HUES48 (cell line): ENCODE data around the gene E2F3.

Source experiments
- H3K27ac ChIP-seq: one replicate; pipeline ENCODE4 v1.7.0; 2013; ENCODE audit warnings: low read depth, low read length, inconsistent platforms
- H3K27me3 ChIP-seq: 2 replicates; pipeline ENCODE4 v1.6.1; 2013; ENCODE audit warnings: mild to moderate bottlenecking, low read length; ENCODE audit not compliant: control insufficient read depth, insufficient read depth
- H3K36me3 ChIP-seq: 2 replicates; pipeline ENCODE4 v1.6.1; 2013; ENCODE audit warnings: low read length; ENCODE audit not compliant: control insufficient read depth, insufficient read depth
- H3K4me1 ChIP-seq: 2 replicates; pipeline ENCODE4 v1.6.1; 2013; ENCODE audit warnings: mild to moderate bottlenecking, low read length; ENCODE audit not compliant: control insufficient read depth, insufficient read depth
- H3K4me3 ChIP-seq: 2 replicates; pipeline ENCODE4 v1.5.1; 2013; ENCODE audit warnings: mild to moderate bottlenecking, low read depth, low read length
- H3K9ac ChIP-seq: 2 replicates; pipeline ENCODE4 v1.6.1; 2013; ENCODE audit warnings: mild to moderate bottlenecking, low read depth, low read length, moderate library complexity
- H3K9me3 ChIP-seq: 2 replicates; pipeline ENCODE4 v1.6.1; 2013; ENCODE audit warnings: low read length; ENCODE audit not compliant: control insufficient read depth, insufficient read depth

The E2F3 gene

GRCh38 chr6:20414711-20415110 is 13.0 kb downstream of the E2F3 start:
- Histone ChIP-seq H3K9ac (no peak overlapping the region), H3K9me3 (no peaks in the 10 kb centered on the region), H3K27ac (no peak overlapping the region), H3K4me1 (peaks cover 25% of the 10 kb centered on the region), H3K36me3 (peaks cover 34% of the 10 kb centered on the region), H3K4me3 (no peak overlapping the region), H3K27me3 (no peaks in the 10 kb centered on the region)

GRCh38 chr6:20415304-20415703 is 13.6 kb downstream of the E2F3 start:
- Histone ChIP-seq H3K9ac (no peak overlapping the region), H3K36me3 (peaks cover 34% of the 10 kb centered on the region), H3K4me3 (no peak overlapping the region), H3K27me3 (no peaks in the 10 kb centered on the region), H3K9me3 (no peaks in the 10 kb centered on the region), H3K4me1 (peaks cover 25% of the 10 kb centered on the region), H3K27ac (no peak overlapping the region)

- Histone ChIP-seq H3K4me1 (peaks cover 25% of the 10 kb centered on the region), H3K4me3 (no peak overlapping the region), H3K27me3 (no peaks in the 10 kb centered on the region), H3K9ac (no peak overlapping the region), H3K27ac (no peak overlapping the region), H3K9me3 (no peaks in the 10 kb centered on the region), H3K36me3 (peaks cover 34% of the 10 kb centered on the region)
Observed at GRCh38 chr6:20415712-20416454, 14.2 kb downstream of the E2F3 start.

GRCh38 chr6:20416567-20417345 is 15.1 kb downstream of the E2F3 start:
- no peak overlapping the region for H3K4me3 ChIP-seq
- H3K9me3 ChIP-seq: no peaks in the 10 kb centered on the region
- H3K9ac ChIP-seq: no peak overlapping the region
- no peaks in the 10 kb centered on the region for H3K27me3 ChIP-seq
- peaks cover 22% of the 10 kb centered on the region for H3K4me1 ChIP-seq
- H3K27ac ChIP-seq: no peak overlapping the region
- H3K36me3 ChIP-seq: peaks cover 28% of the 10 kb centered on the region

- Histone ChIP-seq H3K9ac (no peak overlapping the region), H3K27me3 (no peaks in the 10 kb centered on the region), H3K36me3 (peaks cover 22% of the 10 kb centered on the region), H3K4me1 (peaks cover 22% of the 10 kb centered on the region), H3K27ac (no peak overlapping the region), H3K4me3 (no peak overlapping the region), H3K9me3 (no peaks in the 10 kb centered on the region)
Observed at GRCh38 chr6:20417819-20418218, 16.1 kb downstream of the E2F3 start.

- no peaks in the 10 kb centered on the region for H3K9me3 ChIP-seq
- peaks cover 16% of the 10 kb centered on the region; the same call in 1 of the 2 replicates for H3K4me1 ChIP-seq
- H3K27ac ChIP-seq: no peak overlapping the region
- H3K36me3 ChIP-seq: peaks cover 13% of the 10 kb centered on the region
- no peaks in the 10 kb centered on the region for H3K27me3 ChIP-seq
- H3K4me3 ChIP-seq: no peak overlapping the region
- H3K9ac ChIP-seq: no peak overlapping the region
Observed at GRCh38 chr6:20426177-20427082, 24.8 kb downstream of the E2F3 start.

- Histone ChIP-seq H3K27ac (no peak overlapping the region), H3K27me3 (no peaks in the 10 kb centered on the region), H3K4me3 (no peak overlapping the region), H3K36me3 (peaks cover 18% of the 10 kb centered on the region), H3K9me3 (no peaks in the 10 kb centered on the region), H3K9ac (no peak overlapping the region), H3K4me1 (peaks cover 16% of the 10 kb centered on the region; the same call in 1 of the 2 replicates)
Observed at GRCh38 chr6:20427856-20428255, 26.2 kb downstream of the E2F3 start.

GRCh38 chr6:20432692-20433091 is 31.0 kb downstream of the E2F3 start:
- no peak overlapping the region for H3K9ac ChIP-seq
- H3K4me1 ChIP-seq: peaks cover 3% of the 10 kb centered on the region
- H3K36me3 ChIP-seq: peaks cover 14% of the 10 kb centered on the region
- no peaks in the 10 kb centered on the region for H3K27me3 ChIP-seq
- no peak overlapping the region for H3K4me3 ChIP-seq
- H3K27ac ChIP-seq: no peak overlapping the region
- H3K9me3 ChIP-seq: no peaks in the 10 kb centered on the region

- H3K9ac ChIP-seq: no peak overlapping the region
- no peaks in the 10 kb centered on the region for H3K27me3 ChIP-seq
- H3K36me3 ChIP-seq: peaks cover 14% of the 10 kb centered on the region
- H3K4me3 ChIP-seq: no peak overlapping the region
- H3K9me3 ChIP-seq: no peaks in the 10 kb centered on the region
- H3K4me1 ChIP-seq: peaks cover 10% of the 10 kb centered on the region
- no peak overlapping the region for H3K27ac ChIP-seq
Observed at GRCh38 chr6:20433321-20433720, 31.6 kb downstream of the E2F3 start.

GRCh38 chr6:20433929-20434328 is 32.2 kb downstream of the E2F3 start:
- H3K36me3 ChIP-seq: peaks cover 14% of the 10 kb centered on the region
- H3K9ac ChIP-seq: no peak overlapping the region
- H3K9me3 ChIP-seq: no peaks in the 10 kb centered on the region
- H3K4me3 ChIP-seq: no peak overlapping the region
- no peaks in the 10 kb centered on the region for H3K27me3 ChIP-seq
- peaks cover 16% of the 10 kb centered on the region for H3K4me1 ChIP-seq
- H3K27ac ChIP-seq: no peak overlapping the region
